GM18502 (cell line): ENCODE data around the gene SLC5A10.

Experiments used
- ATAC-seq: cut with Tn5 transposase; IDR thresholded peaks from one replicate; pipeline ENCODE4 v1.9.1; 2021; ENCODE audit warnings: mild to moderate bottlenecking; ENCODE audit not compliant: unreplicated experiment, poor library complexity

Gene SLC5A10

GRCh38 chr17:18962494-18962815 lies 10.5 kb downstream of the SLC5A10 start:
- ATAC-seq, result no peak

- ATAC-seq, result no peak
Measured at GRCh38 chr17:18963126-18964017, 11.4 kb downstream of the SLC5A10 start.

DNA sequence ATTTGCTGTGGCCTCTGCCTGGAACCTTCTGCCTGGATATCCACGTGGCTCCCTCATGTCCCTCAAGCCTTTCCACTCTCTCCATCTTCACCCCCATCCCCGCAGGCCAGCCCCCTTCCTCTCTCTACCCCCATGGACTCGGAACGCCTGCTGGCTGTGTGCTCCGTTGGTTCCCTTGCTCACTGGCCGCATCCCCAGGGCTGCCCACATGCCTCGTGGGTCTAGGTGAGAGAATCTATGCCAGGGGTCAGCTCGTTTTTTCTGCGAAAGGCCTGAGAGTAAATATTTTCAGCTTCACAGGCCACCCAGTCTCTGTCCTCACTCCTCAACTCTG lies 12.0 kb downstream of the SLC5A10 start:
- no peak for ATAC-seq

DNA sequence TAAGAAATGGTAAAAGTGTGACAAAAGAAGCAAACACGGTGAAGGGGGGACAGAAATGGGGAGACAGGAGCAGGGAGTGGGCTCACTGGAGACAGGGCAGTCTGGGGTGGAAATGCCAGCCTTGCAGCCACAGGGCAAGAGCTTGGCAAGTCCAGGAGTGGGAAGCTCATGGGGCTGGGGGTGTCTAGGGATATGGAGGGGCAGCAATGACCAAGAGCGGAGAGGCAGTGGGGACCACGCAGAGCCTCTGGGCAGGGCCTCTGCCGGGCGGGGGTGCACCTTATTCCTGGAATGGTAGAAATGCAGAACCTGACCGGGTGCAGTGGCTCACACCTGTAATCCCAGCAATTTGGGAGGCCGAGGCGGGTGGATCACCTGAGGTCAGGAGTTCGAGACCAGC lies 12.6 kb downstream of the SLC5A10 start:
- ATAC-seq, result no peak

DNA sequence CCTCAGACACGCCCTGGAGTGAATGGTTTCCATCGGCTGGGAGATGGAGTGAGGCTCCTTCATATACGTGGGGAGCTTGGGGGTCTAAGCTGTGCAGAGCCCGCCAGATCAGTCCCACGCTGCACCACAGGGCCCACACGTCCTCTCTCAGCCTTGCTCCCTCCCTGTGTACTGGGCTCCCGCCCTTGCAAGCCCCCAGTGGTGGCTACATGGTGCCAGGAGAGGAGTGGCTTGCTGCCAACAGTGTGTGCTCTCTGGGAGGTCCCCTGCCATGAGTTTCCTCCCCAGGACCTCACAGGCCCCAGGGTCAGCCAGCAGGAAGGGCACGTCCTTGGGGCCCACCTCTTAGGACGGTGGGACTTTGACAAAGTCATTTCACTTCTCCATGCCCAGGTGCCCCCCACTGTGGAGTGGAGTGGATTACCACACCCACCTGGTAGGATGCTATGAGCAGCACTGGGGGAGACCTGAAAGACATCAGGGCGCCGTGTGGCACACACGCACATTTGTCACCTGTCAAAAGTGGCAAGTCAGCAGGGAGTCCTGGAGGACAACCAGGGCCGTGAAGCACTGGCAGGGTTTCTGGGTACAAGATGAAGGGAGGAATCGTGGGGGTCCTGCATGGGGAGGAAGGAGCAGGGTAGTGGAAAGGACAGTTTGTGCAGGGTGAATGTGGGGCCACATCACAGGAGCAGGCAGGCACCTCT lies 13.7 kb downstream of the SLC5A10 start:
- no peak for ATAC-seq

DNA sequence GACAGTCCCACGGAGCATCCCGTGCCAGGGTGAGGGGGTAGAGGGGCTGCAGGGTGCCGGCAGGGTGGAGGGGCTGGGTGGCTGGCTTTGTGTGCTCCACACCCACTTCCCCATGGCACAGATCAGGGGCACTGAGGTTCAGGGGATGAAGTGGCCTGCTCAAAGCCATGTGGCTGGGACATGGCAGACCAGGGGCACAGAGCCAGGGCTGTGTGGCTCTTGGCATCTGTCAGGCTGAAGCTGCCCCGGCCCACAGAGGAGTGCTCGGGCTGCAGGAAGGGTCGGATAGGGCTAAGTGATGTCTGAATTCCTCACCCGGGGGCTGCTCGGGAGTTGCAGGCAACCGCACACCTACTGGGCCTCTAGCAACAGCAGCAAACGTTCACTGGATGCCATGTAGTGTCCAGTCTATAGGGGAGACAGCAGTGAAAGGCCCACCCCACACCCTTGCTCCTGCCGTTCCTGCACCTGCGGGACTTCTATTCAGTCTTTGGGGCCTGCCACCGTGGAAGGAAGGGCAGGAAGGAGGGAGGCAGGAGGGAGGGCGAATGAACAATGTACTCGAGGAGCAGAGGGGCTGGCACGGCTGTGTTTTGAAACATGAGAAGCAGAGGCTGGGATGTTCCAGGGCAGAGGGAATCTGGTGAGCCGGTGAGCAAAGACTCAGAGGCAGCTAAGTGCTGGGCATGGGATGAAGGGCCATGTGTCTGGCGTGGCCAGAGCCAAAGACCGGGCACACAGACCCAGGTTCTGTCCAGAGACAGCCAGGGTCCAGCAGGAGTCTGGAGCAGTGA lies 15.1 kb downstream of the SLC5A10 start:
- ATAC-seq, result no peak

- no peak for ATAC-seq
Measured at GRCh38 chr17:18967916-18968315, 16.0 kb downstream of the SLC5A10 start.

DNA sequence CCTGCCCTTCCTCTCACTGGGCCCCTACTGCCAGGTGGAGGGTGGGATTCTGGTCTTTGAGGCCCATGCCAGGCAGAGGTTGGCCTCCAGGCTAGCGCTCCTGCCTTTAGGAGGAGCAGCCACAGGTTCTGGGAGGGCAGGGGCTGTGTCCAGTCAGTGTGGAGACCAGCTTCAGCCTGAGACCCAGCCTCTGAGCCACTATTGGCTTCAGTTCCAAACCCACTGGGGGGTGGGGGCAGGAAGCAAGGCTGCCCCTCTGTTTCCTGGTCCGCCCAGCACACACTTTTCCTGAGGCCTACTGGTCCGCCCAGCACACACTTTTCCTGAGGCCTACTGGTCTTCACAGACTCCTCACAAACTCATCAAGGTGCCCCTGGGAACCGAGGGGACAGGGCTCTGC lies 16.4 kb downstream of the SLC5A10 start:
- ATAC-seq, result no peak

- ATAC-seq, result no peak
Measured at GRCh38 chr17:18968945-18969887, 17.3 kb downstream of the SLC5A10 start.

GRCh38 chr17:18970582-18971480 lies 18.9 kb downstream of the SLC5A10 start:
- no peak for ATAC-seq

DNA sequence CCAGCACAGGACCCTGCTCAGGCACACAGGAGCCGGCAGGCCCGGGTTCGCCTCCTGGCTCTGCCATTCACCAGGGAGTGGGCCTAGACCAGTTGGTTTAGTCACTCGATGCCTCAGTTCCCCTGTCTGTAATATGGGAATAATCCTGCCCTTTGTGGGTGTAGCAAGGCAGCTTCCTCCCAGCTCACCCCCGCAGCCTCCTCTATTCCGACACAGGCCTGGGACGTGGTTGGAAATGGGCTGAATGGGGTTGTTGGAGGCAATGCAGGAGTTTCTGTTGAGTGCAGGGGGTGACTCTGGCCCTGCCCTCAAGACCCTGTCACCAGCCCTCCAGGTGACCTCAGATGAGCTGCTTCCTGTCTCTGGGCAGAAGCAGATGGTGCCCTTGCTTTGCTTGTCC lies 19.8 kb downstream of the SLC5A10 start:
- no peak for ATAC-seq

- ATAC-seq, result no peak
Measured at GRCh38 chr17:18974407-18975149, 22.6 kb downstream of the SLC5A10 start.

GRCh38 chr17:18975597-18975996 lies 23.6 kb downstream of the SLC5A10 start:
- no peak for ATAC-seq

GRCh38 chr17:18976201-18976600 lies 24.2 kb downstream of the SLC5A10 start:
- ATAC-seq, result no peak

DNA sequence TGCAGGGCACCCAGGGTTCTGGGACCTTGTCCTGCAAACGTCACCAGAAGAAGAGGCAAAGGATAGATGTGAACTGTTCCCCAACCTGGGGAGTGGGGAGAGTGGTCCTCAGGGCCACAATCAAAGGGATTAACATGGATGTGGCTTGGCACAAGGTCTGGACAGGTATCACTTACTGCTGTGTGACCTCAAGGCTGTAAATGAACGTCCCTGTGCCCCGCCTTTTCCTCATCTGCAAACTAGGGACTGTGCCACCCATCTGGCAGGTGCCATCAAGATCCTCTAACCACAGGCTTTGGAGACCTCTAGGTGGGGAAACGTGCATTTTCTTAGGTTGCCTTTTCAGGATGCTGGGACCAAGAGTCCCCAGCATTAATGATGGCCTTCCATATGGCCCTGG lies 25.1 kb downstream of the SLC5A10 start:
- no peak for ATAC-seq

DNA sequence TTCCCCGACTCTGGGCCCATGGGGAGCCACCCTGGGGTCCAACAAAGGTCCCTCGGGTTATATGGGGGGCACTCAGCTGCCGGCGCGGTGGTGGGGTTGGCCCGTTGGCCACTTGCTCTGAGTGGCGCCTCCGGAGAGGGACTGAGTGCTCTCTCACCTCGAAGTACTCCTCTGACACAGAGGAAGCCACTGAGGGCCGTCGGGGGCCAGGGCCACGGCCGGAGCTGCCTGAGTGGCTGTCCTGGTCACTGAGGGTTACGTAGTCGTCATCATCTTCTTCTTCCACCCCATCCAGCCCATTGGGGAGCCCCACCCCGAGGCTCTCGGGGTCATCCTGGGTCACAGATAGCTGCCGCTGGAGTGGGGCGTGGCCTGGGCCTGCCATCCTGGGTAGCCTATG lies 25.7 kb downstream of the SLC5A10 start:
- no peak for ATAC-seq

DNA sequence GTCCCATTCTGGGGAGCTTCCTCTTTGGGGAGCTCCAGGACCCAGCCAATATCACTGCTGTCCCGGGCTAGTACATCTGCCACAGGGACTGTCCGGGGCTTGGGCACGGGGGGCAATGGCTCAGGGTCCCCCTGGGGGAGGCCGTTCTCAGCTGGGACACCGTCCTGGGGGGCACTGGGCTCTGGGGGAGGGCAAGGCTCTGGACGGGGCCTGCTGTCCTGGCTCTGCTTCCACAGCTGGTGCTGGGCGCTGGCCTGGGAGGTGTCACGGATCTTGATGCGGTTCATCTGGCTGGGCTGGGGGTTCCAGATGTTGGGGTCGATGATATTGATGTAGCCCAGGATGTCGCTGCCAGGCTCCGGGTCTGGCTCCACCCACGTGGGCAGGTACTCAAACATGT lies 26.1 kb downstream of the SLC5A10 start:
- no peak for ATAC-seq

DNA sequence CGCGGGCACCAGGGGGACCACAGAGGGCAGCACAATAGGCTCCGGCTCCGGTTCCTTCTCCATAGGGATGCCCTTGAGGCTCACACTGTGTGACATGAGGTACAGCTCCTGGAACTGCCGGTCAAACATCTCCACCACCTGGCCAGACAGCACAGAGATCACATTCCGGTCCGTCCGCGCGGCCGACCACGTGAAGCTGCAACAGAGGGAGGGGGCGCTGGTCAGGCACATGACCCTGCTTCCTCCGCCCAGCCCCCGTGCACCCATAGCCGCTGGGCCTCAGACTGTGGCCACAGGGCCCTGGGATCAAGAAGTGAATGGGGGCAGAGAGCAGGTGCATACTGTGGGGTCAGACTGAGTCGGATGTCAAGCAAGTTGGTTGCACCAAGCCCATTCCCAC lies 26.7 kb downstream of the SLC5A10 start:
- no peak for ATAC-seq
